ENCODE results near the gene SRR. TPM values are rescaled to one million over a fixed set of nuclear protein-coding genes. Genes with fewer than 3 reads are reported as not detected.

SRR gene
- polyA plus RNA-seq, 1 donor from 2014 or later = 69.0 TPM

DNA sequence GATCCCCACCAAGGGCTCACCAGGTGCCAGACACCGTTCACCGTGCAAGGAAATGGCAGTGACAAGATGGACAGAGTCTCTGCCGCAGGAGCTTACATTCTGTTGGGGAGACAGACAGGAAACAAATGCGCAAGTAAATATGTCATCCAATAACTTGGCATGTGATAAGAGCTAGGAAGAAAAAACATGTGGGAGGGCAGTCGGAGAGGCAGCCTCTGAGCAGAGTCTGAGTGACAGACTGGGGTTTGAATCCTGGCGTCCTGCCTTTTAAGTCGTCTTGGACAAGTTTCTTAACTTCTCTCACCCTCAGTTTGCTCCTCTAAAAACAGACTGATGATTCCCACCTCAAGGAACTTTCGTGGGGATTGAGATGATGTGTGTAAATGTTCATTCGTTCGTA lies 40.8 kb downstream of the SRR start:
- no peak overlapping the region for H3K4me3 ChIP-seq (ENCODE audit: low read length)
- H4K20me1 ChIP-seq (ENCODE audit: insufficient read depth) = no peaks in the 10 kb centered on the region
- H3K36me3 ChIP-seq (ENCODE audit: insufficient read depth, low read length) = no peaks in the 10 kb centered on the region
- no peaks in the 10 kb centered on the region for H3F3A ChIP-seq (ENCODE audit: insufficient read depth, low read length, poor library complexity, severe bottlenecking)
- H3K9ac ChIP-seq (ENCODE audit: low read length) = no peak overlapping the region
- H3K79me2 ChIP-seq (replicated peaks; ENCODE audit: insufficient read depth, low read length) = peaks cover 3% of the 10 kb centered on the region
- H3K4me2 ChIP-seq (ENCODE audit: low read length) = no peak overlapping the region
- H3K9me3 ChIP-seq (ENCODE audit: low read length) = no peaks in the 10 kb centered on the region
- no peaks in the 10 kb centered on the region for H3K9me2 ChIP-seq (ENCODE audit: insufficient read depth, low read length)
- no peaks in the 10 kb centered on the region for H3K27me3 ChIP-seq (ENCODE audit: insufficient read depth, low read depth, low read length)
- no peak overlapping the region for H2AFZ ChIP-seq (ENCODE audit: low read depth, low read length)
- TF ChIP-seq RAD21 (conservative IDR thresholded peaks at IDR 0.05) (no peak), MXI1 (conservative IDR thresholded peaks at IDR 0.05; ENCODE audit: poor library complexity, severe bottlenecking) (no peak), POLR2AphosphoS5 (IDR thresholded peaks at IDR 0.05) (no peak), TAF1 (IDR thresholded peaks at IDR 0.05; ENCODE audit: low read depth) (no peak), SMC3 (conservative IDR thresholded peaks at IDR 0.05; ENCODE audit: poor library complexity) (no peak), EZH2 (IDR thresholded peaks at IDR 0.05; ENCODE audit: borderline replicate concordance, insufficient read depth, low read length, poor library complexity, severe bottlenecking) (no peak)
- TF ChIP-seq, protein P1, sequence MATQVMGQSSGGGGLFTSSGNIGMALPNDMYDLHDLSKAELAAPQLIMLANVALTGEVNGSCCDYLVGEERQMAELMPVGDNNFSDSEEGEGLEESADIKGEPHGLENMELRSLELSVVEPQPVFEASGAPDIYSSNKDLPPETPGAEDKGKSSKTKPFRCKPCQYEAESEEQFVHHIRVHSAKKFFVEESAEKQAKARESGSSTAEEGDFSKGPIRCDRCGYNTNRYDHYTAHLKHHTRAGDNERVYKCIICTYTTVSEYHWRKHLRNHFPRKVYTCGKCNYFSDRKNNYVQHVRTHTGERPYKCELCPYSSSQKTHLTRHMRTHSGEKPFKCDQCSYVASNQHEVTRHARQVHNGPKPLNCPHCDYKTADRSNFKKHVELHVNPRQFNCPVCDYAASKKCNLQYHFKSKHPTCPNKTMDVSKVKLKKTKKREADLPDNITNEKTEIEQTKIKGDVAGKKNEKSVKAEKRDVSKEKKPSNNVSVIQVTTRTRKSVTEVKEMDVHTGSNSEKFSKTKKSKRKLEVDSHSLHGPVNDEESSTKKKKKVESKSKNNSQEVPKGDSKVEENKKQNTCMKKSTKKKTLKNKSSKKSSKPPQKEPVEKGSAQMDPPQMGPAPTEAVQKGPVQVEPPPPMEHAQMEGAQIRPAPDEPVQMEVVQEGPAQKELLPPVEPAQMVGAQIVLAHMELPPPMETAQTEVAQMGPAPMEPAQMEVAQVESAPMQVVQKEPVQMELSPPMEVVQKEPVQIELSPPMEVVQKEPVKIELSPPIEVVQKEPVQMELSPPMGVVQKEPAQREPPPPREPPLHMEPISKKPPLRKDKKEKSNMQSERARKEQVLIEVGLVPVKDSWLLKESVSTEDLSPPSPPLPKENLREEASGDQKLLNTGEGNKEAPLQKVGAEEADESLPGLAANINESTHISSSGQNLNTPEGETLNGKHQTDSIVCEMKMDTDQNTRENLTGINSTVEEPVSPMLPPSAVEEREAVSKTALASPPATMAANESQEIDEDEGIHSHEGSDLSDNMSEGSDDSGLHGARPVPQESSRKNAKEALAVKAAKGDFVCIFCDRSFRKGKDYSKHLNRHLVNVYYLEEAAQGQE (IDR thresholded peaks at IDR 0.05; ENCODE audit: borderline replicate concordance) = no peak
- H3K27ac ChIP-seq (ENCODE audit: low read length) = no peak overlapping the region

DNA sequence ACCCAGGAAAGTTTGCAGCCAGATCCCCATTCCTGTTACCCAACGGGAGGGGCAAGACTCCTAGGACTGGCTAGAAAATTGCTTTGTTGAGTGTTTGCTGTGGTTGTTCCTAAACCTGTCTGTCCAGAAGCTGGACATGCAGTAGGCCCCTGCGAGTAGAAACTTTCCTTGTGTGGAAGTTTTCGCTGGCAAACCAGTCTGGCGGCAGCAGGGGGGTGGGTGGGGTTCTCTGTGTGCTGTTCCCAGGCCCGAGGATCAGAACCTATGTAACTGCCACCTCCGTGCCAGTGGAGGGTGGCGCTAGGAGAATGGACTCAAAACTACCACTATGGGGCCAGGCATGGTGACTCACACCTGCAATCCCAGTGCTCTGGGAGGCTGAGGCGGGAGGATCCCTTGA lies 42.7 kb downstream of the SRR start:
- Histone ChIP-seq H2AFZ (ENCODE audit: low read depth, low read length) (no peak overlapping the region), H3K27me3 (ENCODE audit: insufficient read depth, low read depth, low read length) (no peaks in the 10 kb centered on the region), H4K20me1 (ENCODE audit: insufficient read depth) (no peaks in the 10 kb centered on the region), H3K79me2 (replicated peaks; ENCODE audit: insufficient read depth, low read length) (no peaks in the 10 kb centered on the region), H3K9ac (ENCODE audit: low read length) (no peak overlapping the region), H3K9me2 (ENCODE audit: insufficient read depth, low read length) (no peaks in the 10 kb centered on the region), H3K4me2 (ENCODE audit: low read length) (no peak overlapping the region), H3K9me3 (ENCODE audit: low read length) (no peaks in the 10 kb centered on the region), H3K27ac (ENCODE audit: low read length) (no peak overlapping the region), H3F3A (ENCODE audit: insufficient read depth, low read length, poor library complexity, severe bottlenecking) (no peaks in the 10 kb centered on the region), H3K4me3 (ENCODE audit: low read length) (no peak overlapping the region), H3K36me3 (ENCODE audit: insufficient read depth, low read length) (no peaks in the 10 kb centered on the region)
- no peak for TF ChIP-seq EP300 (conservative IDR thresholded peaks at IDR 0.05; ENCODE audit: poor library complexity, severe bottlenecking)
- TF ChIP-seq, protein P1 (IDR thresholded peaks at IDR 0.05; ENCODE audit: borderline replicate concordance) = no peak
- no peak for TF ChIP-seq MXI1 (conservative IDR thresholded peaks at IDR 0.05; ENCODE audit: poor library complexity, severe bottlenecking)
- no peak for TF ChIP-seq POLR2AphosphoS5 (IDR thresholded peaks at IDR 0.05)
- TF ChIP-seq, protein P2, sequence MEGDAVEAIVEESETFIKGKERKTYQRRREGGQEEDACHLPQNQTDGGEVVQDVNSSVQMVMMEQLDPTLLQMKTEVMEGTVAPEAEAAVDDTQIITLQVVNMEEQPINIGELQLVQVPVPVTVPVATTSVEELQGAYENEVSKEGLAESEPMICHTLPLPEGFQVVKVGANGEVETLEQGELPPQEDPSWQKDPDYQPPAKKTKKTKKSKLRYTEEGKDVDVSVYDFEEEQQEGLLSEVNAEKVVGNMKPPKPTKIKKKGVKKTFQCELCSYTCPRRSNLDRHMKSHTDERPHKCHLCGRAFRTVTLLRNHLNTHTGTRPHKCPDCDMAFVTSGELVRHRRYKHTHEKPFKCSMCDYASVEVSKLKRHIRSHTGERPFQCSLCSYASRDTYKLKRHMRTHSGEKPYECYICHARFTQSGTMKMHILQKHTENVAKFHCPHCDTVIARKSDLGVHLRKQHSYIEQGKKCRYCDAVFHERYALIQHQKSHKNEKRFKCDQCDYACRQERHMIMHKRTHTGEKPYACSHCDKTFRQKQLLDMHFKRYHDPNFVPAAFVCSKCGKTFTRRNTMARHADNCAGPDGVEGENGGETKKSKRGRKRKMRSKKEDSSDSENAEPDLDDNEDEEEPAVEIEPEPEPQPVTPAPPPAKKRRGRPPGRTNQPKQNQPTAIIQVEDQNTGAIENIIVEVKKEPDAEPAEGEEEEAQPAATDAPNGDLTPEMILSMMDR (IDR thresholded peaks at IDR 0.05; ENCODE audit: poor library complexity, severe bottlenecking) = no peak
- no peak for TF ChIP-seq TAF1 (IDR thresholded peaks at IDR 0.05; ENCODE audit: low read depth)
- TF ChIP-seq RAD21 (conservative IDR thresholded peaks at IDR 0.05) = no peak
- no peak for TF ChIP-seq EZH2 (IDR thresholded peaks at IDR 0.05; ENCODE audit: borderline replicate concordance, insufficient read depth, low read length, poor library complexity, severe bottlenecking)
- no peak for TF ChIP-seq SMC3 (conservative IDR thresholded peaks at IDR 0.05; ENCODE audit: poor library complexity)
